Measurements from ENCODE around the gene SLC35F4. TPM values are rescaled to one million over a fixed set of nuclear protein-coding genes. Genes with fewer than 3 reads are reported as not detected.

The SLC35F4 gene
- total RNA-seq, 1 experiment from 2014 or later: not detected

DNA sequence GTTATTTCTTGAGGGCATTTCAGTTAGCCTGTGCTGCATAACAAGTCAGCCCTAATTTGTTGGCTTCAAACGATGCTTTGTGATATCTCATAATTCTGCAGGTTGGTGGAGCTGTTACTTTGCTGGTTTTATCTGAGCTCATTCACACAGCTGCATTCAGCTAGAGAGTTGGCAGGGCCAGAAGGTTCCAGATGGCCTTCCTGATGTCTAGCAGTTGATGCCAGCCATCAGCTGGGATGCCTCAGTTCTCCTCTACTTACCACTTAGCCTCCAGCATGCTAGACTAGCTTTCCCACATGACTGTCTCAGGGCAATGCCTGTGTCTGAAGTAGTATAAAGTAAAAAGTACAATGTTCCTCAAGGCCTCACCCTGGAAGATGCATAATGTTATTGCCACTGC lies 130.6 kb downstream of the SLC35F4 start:
- Mint-ChIP-seq H3K9me3 (peaks cover 0 to 1% of the 10 kb centered on the region in 2 experiments; a peak in 2 of 5 replicates), H3K27ac (no peak overlapping the region), H3K27me3 (ENCODE audit: low read depth) (no peaks in the 10 kb centered on the region), H3K4me3 (no peak overlapping the region), H3K4me1 (peaks cover 15 to 16% of the 10 kb centered on the region in 2 experiments), H3K36me3 (ENCODE audit: insufficient read depth in 1 of 3, low read depth in 3 of 3) (no peaks in the 10 kb centered on the region; a peak in 1 of 7 replicates)
- Histone ChIP-seq H3T11ph (ENCODE audit: low read length) (no peak overlapping the region), H4K91ac (ENCODE audit: insufficient read length, low read depth, low read length) (no peak overlapping the region), H3K23ac (ENCODE audit: insufficient read length, low read depth, low read length) (no peak overlapping the region), H3K4ac (ENCODE audit: low read depth, low read length) (no peak overlapping the region), H3K4me2 (ENCODE audit: insufficient read depth, insufficient read length, low read length) (no peak overlapping the region), H3K4me1 (ENCODE audit: insufficient read depth, low read length) (peaks cover 4% of the 10 kb centered on the region), H2BK15ac (ENCODE audit: low read depth, low read length) (no peak overlapping the region), H4K8ac (replicated peaks; ENCODE audit: insufficient read length, low read depth, low read length) (no peak overlapping the region), H4K20me1 (ENCODE audit: control insufficient read depth, insufficient read depth, insufficient read length) (no peaks in the 10 kb centered on the region), H2AFZ (ENCODE audit: low read length) (no peak overlapping the region), H2BK12ac (ENCODE audit: insufficient read length, low read depth, low read length) (no peak overlapping the region), H3K18ac (ENCODE audit: insufficient read length, low read depth, low read length) (no peak overlapping the region), H3K79me1 (ENCODE audit: insufficient read depth, low read depth, low read length, poor library complexity, severe bottlenecking) (no peaks in the 10 kb centered on the region), H3K9ac (ENCODE audit: extremely low read depth, insufficient read length, low read length) (no peak overlapping the region), H3K27me3 (ENCODE audit: insufficient read depth, low read length) (no peaks in the 10 kb centered on the region), H3K27ac (ENCODE audit: insufficient read length, low read depth, low read length) (no peak overlapping the region), H2BK120ac (ENCODE audit: low read depth, low read length, poor library complexity, severe bottlenecking) (no peak overlapping the region), H4K5ac (ENCODE audit: insufficient read length, low read depth, low read length) (no peak overlapping the region), H2BK5ac (ENCODE audit: insufficient read length, low read length) (no peak overlapping the region), H2BK20ac (ENCODE audit: low read depth, low read length, poor library complexity, severe bottlenecking) (no peak overlapping the region), H2AK5ac (ENCODE audit: insufficient read length, low read length) (no peak overlapping the region), H3K23me2 (ENCODE audit: insufficient read length, low read depth, low read length, poor library complexity, severe bottlenecking) (no peaks in the 10 kb centered on the region), H3K56ac (ENCODE audit: insufficient read length, low read depth, low read length) (no peak overlapping the region), H3K79me2 (ENCODE audit: insufficient read depth, low read length) (no peaks in the 10 kb centered on the region), H3K9me3 (ENCODE audit: control insufficient read depth, low read depth, low read length) (no peaks in the 10 kb centered on the region), H3K14ac (ENCODE audit: insufficient read depth, low read length) (no peak overlapping the region)
- TF ChIP-seq, protein P1, sequence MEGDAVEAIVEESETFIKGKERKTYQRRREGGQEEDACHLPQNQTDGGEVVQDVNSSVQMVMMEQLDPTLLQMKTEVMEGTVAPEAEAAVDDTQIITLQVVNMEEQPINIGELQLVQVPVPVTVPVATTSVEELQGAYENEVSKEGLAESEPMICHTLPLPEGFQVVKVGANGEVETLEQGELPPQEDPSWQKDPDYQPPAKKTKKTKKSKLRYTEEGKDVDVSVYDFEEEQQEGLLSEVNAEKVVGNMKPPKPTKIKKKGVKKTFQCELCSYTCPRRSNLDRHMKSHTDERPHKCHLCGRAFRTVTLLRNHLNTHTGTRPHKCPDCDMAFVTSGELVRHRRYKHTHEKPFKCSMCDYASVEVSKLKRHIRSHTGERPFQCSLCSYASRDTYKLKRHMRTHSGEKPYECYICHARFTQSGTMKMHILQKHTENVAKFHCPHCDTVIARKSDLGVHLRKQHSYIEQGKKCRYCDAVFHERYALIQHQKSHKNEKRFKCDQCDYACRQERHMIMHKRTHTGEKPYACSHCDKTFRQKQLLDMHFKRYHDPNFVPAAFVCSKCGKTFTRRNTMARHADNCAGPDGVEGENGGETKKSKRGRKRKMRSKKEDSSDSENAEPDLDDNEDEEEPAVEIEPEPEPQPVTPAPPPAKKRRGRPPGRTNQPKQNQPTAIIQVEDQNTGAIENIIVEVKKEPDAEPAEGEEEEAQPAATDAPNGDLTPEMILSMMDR (conservative IDR thresholded peaks at IDR 0.05): no peak
- no peak for DNase-seq
- no CpG with 5 or more reads among the region's 1 CpG for WGBS (ENCODE audit: extremely low coverage, insufficient read length, low lambda C conversion rate)
